Activated CD8-positive, alpha-beta T cell treated with anti-CD3 and anti-CD28 coated beads for 36 hours (primary cell): ENCODE results near the gene KAZN. TPM values are rescaled to one million over a fixed set of nuclear protein-coding genes. Genes with fewer than 3 reads are reported as not detected.

ENCODE experiments used
- ATAC-seq: fragments of 200-7000 bp; cut with Tn5 transposase; one replicate; pipeline ENCODE4 v1.10.0; 2021; ENCODE audit warnings: mild to moderate bottlenecking, moderate library complexity
- CTCF ChIA-PET: fragments of 350-600 bp; sonication (Branson Sonifier 250); formaldehyde crosslinking; loops from one replicate; lab custom pipeline; 2021; ENCODE audit warnings: antibody characterized with exemption; lab: Charles Lee
- POLR2A ChIA-PET: fragments of 350-600 bp; sonication (Branson Sonifier 250); formaldehyde crosslinking; loops from one replicate; lab custom pipeline; 2021; ENCODE audit warnings: antibody characterized with exemption; lab: Charles Lee
- DNase-seq: peaks from one replicate; pipeline ENCODE4 v3.0.0-alpha.2; 2020
- H3K27ac Mint-ChIP-seq: one replicate; pipeline ENCODE4 v1.8.0; 2021; ENCODE audit warnings: mild to moderate bottlenecking, mixed read lengths
- H3K27me3 Mint-ChIP-seq: one replicate; pipeline ENCODE4 v1.8.0; 2021; ENCODE audit warnings: mixed read lengths
- H3K36me3 Mint-ChIP-seq: one replicate; pipeline ENCODE4 v1.8.0; 2021; ENCODE audit warnings: low read depth, mixed read lengths
- H3K4me1 Mint-ChIP-seq: one replicate; pipeline ENCODE4 v1.8.0; 2021; ENCODE audit warnings: low read depth, mixed read lengths
- H3K4me3 Mint-ChIP-seq: one replicate; pipeline ENCODE4 v1.8.0; 2021; ENCODE audit warnings: mild to moderate bottlenecking, moderate library complexity, mixed read lengths
- H3K9me3 Mint-ChIP-seq: one replicate; pipeline ENCODE4 v1.8.0; 2021; ENCODE audit warnings: mixed read lengths
- CTCF ChIP-seq: fragments of 200-600 bp; IDR thresholded peaks from one replicate; pipeline ENCODE4 v1.8.0; 2022; ENCODE audit warnings: antibody characterized with exemption, mild to moderate bottlenecking
- intact Hi-C: fragments of 100-400 bp; cut with micrococcal nuclease; formaldehyde crosslinking; loops from one replicate; pipeline ENCODE4 v1.10.0; 2022
- total RNA-seq, 2 experiments: library from RNA; stranded (reverse); gene quantifications; one replicate each; pipeline ENCODE4 v1.2.3, GENCODE V29; 2021

The KAZN gene
- total RNA-seq, 2 experiments from 2014 or later: 1.7 to 1.9 TPM

GRCh38 chr1:14712136-14712535 is 113.7 kb downstream of the KAZN start:
- no peak for TF ChIP-seq CTCF
- CTCF ChIA-PET: no interaction called here
- H3K9me3 Mint-ChIP-seq: peaks cover 9% of the 10 kb centered on the region
- no peak overlapping the region for H3K4me3 Mint-ChIP-seq
- no peaks in the 10 kb centered on the region for H3K4me1 Mint-ChIP-seq
- H3K36me3 Mint-ChIP-seq: no peaks in the 10 kb centered on the region
- POLR2A ChIA-PET: no interaction called here
- no peak overlapping the region for H3K27ac Mint-ChIP-seq
- DNase-seq: no peak
- intact Hi-C loops: no loop called here
- no peaks in the 10 kb centered on the region for H3K27me3 Mint-ChIP-seq
- ATAC-seq: no peak

- Mint-ChIP-seq H3K27me3 (no peaks in the 10 kb centered on the region), H3K4me1 (no peaks in the 10 kb centered on the region), H3K36me3 (no peaks in the 10 kb centered on the region), H3K9me3 (peaks cover 5% of the 10 kb centered on the region), H3K27ac (no peak overlapping the region), H3K4me3 (no peak overlapping the region)
- ChIA-PET CTCF (no interaction called here), POLR2A (no interaction called here)
- no peak for ATAC-seq
- intact Hi-C loops: no loop called here
- no peak for DNase-seq
- TF ChIP-seq CTCF: no peak
Measured at GRCh38 chr1:14713077-14713476, 114.6 kb downstream of the KAZN start.

GRCh38 chr1:14715266-14715665 is 116.8 kb downstream of the KAZN start:
- CTCF ChIA-PET: no interaction called here

GRCh38 chr1:14715802-14716201 is 117.3 kb downstream of the KAZN start:
- no peak overlapping the region for H3K4me3 Mint-ChIP-seq
- H3K9me3 Mint-ChIP-seq: peaks cover 3% of the 10 kb centered on the region
- no peak for ATAC-seq
- no peak for TF ChIP-seq CTCF
- ChIA-PET CTCF (no interaction called here), POLR2A (no interaction called here)
- no peaks in the 10 kb centered on the region for H3K27me3 Mint-ChIP-seq
- intact Hi-C loops: no loop called here
- H3K36me3 Mint-ChIP-seq: no peaks in the 10 kb centered on the region
- DNase-seq: no peak
- H3K4me1 Mint-ChIP-seq: no peaks in the 10 kb centered on the region
- H3K27ac Mint-ChIP-seq: no peak overlapping the region

More at GRCh38 chr1:14715266-14715665, 116.8 kb downstream of the KAZN start:
- Mint-ChIP-seq H3K9me3 (peaks cover 3% of the 10 kb centered on the region), H3K4me3 (no peak overlapping the region), H3K27me3 (no peaks in the 10 kb centered on the region), H3K36me3 (no peaks in the 10 kb centered on the region), H3K4me1 (no peaks in the 10 kb centered on the region), H3K27ac (no peak overlapping the region)
- no peak for TF ChIP-seq CTCF
- DNase-seq (no peak), ATAC-seq (no peak)
- intact Hi-C loops: no loop called here
- POLR2A ChIA-PET: no interaction called here

GRCh38 chr1:14716474-14716873 is 118.0 kb downstream of the KAZN start:
- H3K27ac Mint-ChIP-seq: no peak overlapping the region
- DNase-seq (no peak), ATAC-seq (no peak)
- peaks cover 3% of the 10 kb centered on the region for H3K9me3 Mint-ChIP-seq
- no peaks in the 10 kb centered on the region for H3K36me3 Mint-ChIP-seq
- H3K4me1 Mint-ChIP-seq: no peaks in the 10 kb centered on the region
- no peaks in the 10 kb centered on the region for H3K27me3 Mint-ChIP-seq
- ChIA-PET POLR2A (no interaction called here), CTCF (no interaction called here)
- no peak for TF ChIP-seq CTCF
- intact Hi-C loops: no loop called here
- H3K4me3 Mint-ChIP-seq: no peak overlapping the region
